HG02623 (cell line): ENCODE results near the gene TACR2.
"Not testable (repeated sequence)": the region's sequence is repeated elsewhere in the genome, so short reads cannot be mapped to it uniquely, and the experiment has no call there.

Experiments
- ATAC-seq: cut with Tn5 transposase; IDR thresholded peaks from one replicate; pipeline ENCODE4 v1.9.1; 2021; ENCODE audit warnings: moderate library complexity; ENCODE audit not compliant: unreplicated experiment

TACR2 gene

DNA sequence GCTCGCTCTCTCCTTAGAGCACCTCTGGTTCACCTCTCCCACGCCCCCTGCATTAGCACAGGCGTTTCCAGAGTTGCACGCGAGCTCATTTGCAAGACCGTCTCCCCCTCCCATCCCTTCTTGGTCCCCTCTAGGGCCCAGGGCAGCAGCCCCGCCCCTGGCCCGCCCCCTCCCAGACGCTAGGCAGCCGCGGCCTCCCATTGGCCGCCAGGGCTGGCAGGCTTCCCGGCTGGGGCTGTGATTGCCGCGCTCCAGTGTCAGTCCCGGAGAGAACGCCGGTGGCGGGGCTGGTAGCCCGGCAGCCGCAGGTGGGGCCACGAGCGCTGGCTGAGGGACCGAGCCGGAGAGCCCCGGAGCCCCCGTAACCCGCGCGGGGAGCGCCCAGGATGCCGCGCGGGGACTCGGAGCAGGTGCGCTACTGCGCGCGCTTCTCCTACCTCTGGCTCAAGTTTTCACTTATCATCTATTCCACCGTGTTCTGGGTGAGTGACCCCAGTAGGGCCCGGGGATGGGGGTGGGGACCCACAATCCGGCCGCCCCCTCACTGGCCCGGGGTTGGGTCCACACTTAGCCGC lies 34.6 kb upstream of the TACR2 start, which contains the start of gene TSPAN15:
Gene TSPAN15, plus strand, starts transcription at position 257 of the 575 bp plus-strand sequence. Its CDS starts 130 bp downstream, at position 387.
- ATAC-seq: peak; percentile 81

DNA sequence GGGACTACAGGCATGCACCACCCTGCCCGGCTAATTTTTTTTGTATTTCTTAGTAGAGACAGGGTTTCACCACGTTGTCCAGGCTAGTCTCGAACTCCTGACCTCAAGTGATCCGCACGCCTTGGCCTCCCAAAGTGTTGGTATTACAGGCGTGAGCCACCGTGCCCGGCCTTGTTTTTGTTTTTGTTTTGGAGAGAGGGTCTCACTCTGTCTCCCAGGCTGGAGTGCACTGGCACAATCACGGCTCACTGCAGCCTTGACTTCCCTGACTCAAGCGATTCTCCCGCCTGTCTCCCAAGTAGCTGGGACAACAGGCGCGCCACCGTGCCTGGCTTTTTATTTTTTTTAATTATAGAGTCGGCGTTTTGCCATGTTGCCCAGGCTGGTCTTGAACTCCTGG lies 33.7 kb upstream of the TACR2 start:
- not testable (repeated sequence) for ATAC-seq

DNA sequence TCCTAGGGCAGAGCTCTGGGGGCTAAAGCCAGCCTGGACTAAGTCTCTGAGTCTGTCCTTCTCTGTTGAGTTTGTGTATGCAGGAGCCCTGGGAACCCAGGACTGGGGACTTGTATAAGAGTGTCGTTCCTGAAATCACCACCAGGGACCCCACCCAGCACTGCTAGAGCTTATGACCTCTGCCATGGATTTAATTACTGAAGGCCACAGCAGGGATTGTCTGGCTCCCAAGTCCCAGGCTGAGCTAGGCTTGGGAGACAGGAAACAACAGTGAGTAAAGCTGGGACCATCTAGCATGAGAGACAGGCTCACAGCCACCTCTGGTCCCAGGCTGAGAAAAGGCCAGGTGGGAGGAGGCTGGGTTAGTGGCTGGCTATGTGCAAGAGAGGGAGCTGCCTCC lies 33.1 kb upstream of the TACR2 start:
- no peak for ATAC-seq

DNA sequence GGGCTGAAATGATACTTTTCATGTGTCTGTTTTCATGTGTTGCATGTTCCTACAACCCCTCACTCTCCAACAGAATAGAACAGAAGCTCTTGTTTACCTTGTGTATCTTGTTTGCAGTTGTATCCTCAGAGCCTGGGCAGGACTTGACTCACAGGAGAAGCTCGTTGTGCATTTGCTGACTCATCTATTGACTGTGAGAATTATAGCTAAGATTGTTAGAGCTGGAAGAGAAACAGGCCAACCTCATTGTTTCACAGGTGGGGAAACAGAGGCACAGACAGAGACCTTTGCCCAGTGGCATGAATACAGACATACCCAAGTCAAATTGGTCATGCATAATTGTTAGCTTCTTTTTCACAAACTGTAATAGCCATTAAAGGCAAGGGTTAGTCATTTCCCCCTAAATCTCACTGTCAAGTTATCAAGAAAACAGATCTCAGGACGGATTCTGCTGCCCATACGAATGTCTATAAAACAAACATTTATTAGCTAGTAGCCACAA lies 30.0 kb upstream of the TACR2 start:
- no peak for ATAC-seq

DNA sequence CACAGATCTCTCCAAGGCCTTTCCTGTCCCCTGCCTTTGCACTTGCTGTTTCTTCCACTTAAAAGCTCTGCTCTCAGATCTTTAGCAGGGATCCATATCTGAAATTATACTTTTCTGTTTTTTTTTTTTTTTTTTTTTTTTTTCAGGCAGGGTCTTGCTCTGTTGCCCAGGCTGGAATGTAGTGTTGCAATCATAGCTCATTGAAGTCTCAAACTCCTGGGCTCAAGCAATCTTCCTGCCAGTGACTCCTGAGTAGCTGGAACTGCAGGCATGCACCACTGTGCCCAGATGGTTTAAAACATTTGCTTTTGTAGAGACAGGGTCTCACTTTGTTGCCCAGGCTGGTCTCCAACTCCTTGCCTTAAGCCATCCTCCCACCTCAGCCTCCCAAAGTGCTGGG lies 29.5 kb upstream of the TACR2 start:
- ATAC-seq: no peak

DNA sequence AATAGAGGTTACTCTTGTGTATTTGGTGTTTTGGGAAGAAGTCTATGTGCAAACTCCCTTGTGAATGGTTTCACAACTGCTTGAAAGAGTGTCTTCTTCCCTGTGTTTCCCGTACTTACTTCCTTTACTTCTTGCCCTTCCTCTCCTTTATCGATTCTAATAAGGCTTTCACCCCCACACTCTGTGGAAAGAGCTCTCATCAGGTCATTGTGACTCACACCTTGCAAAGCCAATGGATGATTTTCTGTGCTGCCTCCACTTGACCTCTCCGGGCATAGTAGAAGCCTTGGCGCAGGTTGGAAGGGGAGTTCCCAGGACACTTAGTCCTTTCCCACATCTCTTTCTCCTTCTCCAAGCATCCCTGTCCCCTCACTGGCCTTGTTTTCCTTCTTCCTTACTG lies 28.3 kb upstream of the TACR2 start:
- ATAC-seq: no peak

DNA sequence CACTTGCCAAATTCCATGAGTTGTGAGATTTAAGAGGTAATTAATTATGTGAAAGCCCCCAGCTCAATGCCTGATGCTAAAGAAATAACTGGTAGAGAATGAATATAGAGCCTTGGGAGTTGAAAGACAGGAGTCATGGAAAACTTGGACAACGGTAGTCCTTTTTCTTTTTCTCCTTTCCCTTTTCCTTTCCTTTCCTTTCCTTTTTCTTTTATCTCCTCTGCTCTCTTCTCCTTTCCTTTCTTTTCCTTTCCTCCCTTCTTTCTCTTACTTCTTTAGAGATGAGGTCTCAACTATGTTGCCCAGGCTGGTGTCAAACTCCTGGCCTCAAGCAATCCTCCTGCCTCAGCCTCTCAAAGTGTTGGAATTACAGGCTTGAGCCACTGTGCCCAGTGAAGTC lies 26.6 kb upstream of the TACR2 start:
- no peak for ATAC-seq

DNA sequence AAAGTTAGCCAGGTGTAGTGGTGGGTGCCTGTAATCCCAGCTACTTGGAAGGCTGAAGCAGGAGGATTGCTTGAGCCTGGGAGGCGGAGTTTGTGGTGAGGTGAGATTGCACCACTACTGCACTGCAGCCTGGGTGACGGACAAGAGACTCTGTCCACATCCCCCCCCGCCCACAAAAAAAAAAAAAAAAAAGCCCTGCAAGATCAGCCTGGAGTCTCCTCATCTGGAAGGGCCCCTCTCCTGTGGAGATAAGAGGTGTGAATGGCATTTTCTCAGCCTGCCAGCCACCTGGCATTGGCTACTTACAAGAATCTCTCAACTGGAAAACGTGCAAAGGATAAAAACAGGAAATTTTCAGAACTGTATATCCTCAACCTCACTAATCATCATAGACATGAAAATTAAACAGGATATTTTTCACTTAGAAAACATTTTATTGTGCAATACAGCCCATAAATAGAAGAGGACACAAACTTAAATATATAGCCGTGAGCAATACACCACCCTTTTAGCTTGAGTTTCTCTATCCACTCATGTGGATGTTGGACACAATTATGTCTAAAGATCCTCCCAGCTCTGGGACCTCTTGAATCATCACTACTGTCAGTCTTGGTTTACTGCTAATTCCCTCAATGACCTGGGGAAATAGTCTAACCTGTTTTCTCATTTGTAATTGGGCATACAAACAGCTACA lies 23.2 kb upstream of the TACR2 start:
- no peak for ATAC-seq

DNA sequence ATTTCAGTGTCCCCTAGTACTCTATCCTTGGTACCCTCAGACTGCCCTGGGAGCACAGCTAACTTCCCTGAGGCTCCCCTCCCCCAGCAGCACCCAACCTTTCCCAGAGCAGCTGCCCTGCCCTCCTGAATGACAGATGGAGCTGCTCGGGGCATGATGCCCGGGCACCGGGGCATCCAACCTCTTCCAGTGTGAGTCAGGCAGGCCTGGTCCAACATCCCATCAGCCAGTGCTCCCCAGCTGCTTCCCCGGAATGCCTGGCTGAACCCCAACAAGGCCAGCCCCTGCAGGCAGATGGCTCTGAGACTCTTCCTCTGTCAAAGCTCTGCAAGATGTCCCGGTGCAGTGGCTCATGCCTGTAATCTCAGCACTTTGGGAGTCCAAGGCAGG lies 22.6 kb upstream of the TACR2 start:
- no peak for ATAC-seq

DNA sequence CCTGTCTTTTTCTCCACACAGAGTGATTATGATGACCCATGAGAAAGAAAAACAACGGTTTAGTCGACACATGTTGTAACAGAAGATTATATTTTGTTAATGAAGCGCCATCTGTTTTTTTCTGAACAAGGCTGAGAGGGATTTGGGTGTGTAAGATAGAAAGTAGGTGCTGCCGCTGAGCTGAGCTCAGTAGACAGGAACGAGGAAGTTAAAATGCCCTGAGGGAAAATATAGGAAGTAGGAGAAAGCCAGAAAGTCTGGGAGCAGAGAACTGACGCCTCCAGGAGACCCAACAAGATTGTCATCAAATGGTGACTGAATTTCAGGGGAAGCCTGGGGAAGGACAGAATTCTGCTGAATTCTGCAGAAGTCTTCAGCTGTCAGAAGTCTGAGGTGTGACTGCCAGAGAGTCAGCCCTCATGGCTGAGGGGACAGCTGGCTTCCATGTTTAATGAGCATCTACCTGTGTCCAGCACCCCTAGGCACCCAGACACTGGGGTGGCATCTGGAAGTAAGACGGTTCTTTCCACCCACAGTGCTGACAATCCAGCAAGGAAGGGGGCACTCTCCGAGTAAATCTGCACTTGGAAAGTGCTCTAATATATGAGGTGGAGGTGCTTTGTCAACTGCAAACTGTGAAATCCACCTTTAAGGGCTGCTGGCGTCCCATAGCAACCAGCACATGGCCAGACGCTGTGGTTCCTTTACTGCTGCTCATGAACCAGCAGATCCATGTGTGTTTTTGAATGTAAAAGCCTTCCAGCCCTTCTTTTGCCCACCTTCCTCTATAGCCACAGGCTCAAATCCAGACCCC lies 22.0 kb upstream of the TACR2 start:
- no peak for ATAC-seq

DNA sequence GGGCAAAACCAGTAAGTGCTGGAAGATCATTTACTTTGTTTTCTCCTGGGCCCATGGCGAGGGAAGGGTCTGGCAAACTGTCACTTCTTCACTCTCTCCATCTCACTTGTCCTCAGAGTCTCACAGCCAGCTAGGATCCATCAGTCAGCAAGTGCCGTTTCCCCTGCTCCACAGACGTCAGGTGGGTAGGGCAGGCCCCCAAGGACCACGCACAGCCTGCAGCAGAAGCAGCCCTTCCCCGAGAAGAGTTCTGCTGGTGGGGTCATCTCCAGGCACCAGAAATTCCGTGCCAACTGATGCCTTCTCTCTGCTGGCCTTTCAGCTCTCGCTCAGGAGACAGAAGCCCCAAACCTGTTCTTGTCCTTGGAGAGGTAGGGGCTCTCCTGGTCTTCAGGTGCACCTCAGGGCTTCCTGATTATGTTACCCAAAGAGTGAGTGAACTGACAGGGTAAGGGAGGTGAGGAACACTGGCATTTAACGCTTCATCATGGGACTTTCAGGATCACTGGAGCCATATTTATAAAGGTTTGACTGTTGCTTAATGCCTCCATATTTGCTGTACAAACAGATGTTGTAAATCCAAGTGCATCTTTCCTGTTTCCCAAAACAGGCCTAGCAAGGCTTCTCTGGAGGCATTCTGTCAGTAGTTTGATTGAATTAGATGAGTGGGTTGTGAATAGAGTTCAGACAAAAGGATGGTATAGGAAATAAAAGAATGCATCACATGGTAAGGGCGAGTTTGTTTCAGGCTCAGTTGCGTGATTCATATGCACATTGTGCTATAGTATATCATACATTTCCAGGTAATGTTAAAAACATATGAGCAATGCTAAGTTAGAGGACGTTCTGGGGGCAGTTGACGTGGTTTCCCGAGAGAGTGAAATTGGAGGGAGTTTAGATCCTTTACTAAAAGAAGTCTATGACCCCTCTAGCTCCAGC lies 20.9 kb upstream of the TACR2 start:
- no peak for ATAC-seq

DNA sequence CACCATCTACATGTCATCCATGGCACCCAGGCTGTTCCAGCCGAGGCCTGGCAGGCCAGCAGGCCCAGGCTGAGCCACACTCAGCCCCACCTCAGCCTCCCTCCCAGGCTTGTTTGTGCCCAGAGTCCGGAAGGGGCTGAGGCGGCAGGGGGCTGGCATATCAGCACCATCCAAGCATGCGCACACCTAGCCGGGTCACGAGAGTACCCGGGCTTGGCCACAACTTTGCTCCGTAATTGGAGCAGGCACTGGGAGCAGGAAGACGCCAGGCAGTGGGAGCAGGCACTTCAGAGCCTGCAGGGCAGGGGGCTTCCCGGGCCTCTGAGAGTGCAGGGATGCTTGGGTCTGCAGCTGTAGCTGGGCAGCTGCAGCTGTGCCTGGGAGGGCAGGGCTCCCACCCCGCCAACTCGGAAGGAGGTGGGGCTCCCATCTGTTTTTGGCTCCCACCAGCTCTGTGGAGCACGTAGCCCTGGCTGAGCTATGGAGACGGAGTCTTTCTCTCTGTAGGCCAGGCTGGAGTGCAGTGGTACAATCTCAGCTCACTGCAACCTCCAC lies 19.3 kb upstream of the TACR2 start:
- ATAC-seq: no peak

DNA sequence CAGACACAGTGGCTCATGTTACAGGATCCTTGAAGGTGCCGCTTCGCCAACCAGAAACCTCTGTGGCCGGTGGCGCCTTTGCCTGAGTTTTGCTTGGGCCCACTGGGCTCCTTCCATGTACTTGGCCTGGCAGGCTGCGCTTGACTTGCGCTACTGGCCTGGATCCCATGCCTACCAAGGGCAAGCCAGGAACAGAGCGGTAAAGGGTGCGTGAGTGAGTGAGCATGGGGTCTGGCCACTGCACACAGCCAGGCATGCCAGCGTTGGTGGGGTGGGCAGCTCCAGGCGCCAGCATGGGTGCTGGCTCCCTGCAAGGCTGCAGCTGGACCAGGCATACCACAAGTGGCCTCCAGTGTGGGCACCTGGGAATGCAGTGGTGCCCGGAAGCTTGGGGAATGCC lies 18.2 kb upstream of the TACR2 start:
- ATAC-seq: no peak

DNA sequence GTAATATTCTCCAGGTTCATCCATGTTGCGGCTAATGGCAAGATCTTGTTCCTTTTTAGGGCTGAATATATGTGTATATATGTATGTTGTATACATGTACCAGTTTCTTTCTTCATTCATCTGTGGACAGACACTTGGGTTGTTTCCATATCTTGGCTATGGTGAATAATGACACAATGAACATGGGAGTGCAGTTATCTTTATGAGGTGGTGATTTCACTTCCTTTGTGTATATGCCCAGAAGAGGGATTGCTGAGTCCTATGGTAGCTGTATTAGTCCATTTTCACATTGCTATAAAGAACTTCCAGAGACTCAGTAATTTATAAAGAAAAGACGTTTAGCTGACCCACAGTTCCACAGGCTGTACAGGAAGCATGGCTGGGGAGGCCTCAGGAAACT lies 17.5 kb upstream of the TACR2 start:
- no peak for ATAC-seq

DNA sequence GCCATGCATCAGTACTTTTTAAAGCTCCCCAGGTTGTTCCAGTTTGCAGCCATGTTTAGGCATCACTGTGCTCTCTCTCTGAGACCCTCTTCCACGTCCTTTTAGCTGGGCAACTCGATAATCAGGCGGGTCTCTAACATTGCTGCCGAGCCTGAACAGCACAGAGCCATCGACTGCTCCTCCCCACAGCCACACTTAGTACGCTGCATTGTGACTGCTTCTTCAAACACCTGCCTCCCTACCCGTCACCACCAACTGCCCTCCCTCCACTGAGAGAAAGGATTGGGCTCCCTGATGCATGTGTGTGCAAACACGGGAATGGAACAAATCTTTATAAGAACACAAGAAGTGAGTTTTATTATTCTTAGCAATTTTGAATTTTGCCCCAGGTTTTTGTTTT lies 11.4 kb upstream of the TACR2 start:
- ATAC-seq: no peak

DNA sequence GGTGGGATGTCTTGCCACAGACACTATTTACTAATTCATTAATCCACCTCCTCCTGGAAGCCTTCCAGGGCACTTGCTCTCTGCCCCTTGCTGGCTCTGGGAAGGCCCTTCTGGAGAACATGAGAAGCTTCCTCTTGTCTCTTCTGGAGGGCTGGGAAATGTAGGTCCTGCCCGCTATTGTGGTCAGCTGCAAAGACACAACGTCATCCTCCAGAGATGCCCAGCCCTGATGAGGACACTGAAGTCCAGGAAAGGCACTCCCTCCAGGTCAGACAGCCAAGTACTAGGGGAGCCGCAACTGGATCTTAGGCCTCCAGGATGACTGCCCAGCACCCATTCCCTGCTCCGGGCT lies 9.6 kb upstream of the TACR2 start:
- ATAC-seq: no peak

DNA sequence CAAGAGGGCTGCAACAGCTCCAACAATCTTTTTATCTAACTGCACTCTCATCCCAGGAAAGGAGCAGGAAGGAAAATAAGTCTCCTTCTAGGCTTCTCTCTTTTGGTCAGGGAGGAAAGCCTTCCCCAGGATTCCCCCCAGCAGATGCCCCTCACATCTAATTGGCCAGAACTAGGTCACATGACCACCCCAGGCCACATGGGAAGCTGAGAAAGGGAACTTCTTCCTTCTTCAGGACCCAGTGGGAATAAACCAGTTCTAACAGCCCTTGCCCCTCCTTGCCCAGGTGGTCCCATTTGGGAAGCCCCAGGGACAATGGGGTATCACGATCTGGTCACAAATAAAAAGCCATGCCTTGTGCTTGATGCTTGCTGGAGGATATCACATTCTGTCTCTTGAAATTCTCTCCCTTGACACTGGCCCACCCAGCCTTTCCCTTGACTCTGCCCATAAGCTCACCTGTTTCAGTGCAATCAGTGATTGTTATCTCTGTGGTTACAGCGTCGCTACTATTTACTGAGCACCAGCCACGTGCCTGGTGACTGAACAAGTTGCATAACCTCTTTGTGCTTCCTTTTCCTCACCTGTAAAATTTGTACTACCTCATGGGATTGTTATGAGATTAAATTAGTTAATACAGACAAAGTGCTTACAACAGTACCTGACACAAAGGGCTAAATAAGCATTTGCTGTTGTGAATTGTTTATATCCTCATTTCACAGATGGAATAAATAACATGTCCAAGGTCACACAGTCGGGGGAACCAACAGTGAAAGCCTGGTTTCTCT lies 9.0 kb upstream of the TACR2 start:
- ATAC-seq: no peak

DNA sequence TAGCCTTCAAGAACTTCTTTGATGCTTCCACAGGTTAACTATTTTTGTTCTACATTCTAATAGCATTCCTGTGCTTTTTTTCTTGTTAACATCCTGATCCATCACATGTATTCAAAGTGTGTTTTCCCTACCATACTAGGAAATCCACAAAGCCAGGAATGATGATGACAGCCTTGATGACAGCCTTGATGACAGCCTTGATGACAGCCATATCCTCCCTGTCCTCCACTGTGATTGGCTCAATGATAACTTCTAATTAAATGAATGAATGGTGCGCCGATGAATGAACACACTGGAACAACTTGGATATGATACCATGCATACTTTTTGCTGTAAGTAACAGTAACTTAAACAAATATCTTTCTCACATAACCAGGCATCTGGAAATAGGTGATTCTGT lies 8.3 kb upstream of the TACR2 start:
- ATAC-seq: no peak

DNA sequence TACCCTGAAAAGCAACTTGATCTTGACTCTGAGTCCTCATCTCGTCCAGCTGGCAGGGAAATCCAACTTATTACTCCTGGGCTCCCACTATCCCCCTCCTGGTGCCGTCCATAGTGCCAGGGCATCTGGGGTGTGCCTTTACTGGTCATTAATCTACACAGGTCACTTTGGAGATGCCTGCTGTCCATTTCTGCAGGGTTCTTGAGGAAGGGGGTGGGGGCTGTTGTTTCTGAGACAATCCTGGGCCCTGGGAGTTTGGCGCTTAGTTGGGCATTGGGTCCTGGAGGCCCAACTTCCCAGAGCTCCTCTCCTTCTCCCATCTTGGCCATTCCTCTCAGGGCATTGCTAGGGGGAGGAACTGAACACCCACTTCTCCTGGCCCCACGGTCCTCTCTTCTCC lies 6.0 kb upstream of the TACR2 start:
- no peak for ATAC-seq
